ENCODE results near the gene CD96.
"Not testable (repeated sequence)": the region's sequence is repeated elsewhere in the genome, so short reads cannot be mapped to it uniquely, and the experiment has no call there.

Gene CD96

DNA sequence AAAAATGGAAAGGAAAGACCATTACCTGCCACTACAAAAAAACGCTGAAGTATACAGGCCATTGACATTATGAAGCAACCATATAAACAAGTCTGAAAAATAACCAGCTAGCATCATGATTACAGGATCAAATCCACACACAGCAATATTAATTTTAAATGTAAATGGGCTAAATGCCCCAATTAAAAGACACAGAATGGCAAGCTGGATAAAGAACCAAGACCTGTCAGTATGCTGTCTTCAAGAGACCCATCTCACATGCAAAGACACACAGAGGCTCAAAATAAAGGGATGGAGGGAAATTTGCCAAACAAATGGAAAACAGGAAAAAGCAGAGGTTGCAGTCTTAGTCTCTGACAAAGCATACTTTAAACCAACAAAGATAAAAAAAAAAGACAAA, 87.0 kb downstream of the CD96 start:
- DNase-seq: not testable (repeated sequence)

DNA sequence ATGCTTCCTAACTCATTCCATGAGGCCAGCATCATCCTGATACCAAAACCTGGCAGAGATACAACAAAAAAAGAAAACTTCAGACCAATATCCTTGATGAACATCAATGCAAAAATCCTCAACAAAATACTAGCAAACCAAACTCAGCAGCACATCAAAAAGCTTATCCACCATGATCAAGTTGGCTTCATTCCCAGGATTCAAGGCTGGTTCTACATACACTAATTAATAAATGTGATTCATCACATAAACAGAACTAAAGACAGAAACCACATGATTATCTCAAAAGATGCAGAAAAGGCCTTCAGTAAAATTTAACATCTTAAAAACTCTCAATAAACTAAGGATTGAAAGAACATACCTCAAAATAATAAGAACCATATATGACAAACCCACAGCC, 88.6 kb downstream of the CD96 start:
- not testable (repeated sequence) for DNase-seq

DNA sequence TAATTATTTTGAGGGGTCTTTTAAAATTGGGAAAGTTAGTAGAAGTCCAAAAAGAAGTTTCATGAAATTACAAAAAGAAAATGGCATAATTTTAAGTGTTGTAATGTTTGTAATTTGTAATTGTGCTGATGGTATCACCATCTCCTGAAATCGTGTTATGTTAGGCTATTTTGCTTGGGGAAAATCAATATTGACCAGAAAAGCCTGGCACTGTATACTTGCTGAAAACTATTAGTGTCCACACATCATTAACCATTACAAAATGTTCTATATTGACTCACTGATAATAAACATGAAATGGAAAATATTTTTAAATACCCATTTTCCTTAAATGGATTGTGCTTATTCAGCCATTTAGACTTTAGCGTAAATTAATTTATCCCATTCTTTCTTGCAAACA, 93.4 kb downstream of the CD96 start:
- no peak for DNase-seq

GRCh38 chr3:111636366-111636885, 94.4 kb downstream of the CD96 start:
- no peak for DNase-seq

DNA sequence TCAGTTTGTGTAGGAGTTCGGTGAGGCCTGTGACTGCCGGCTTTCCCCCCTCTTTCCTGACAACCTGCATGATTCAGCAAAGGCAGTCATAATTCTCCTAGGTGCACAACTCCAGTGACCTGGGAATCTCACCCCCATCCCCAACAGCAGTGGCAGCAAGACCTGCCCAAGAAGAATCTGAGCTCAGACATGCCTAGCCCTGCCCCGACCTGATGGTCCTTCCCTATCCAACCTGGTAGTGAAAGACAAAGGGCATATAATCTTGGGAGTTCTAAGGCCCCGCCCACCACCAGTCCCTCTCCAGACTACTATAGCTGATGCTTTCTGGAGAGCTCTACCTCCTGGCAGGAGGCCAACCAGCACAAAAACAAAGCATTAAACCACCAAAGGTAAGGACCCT, 97.3 kb downstream of the CD96 start:
- DNase-seq: no peak

GRCh38 chr3:111648991-111649579, 107.1 kb downstream of the CD96 start:
- DNase-seq: no peak

GRCh38 chr3:111650378-111651275, 108.6 kb downstream of the CD96 start:
- DNase-seq: no peak

DNA sequence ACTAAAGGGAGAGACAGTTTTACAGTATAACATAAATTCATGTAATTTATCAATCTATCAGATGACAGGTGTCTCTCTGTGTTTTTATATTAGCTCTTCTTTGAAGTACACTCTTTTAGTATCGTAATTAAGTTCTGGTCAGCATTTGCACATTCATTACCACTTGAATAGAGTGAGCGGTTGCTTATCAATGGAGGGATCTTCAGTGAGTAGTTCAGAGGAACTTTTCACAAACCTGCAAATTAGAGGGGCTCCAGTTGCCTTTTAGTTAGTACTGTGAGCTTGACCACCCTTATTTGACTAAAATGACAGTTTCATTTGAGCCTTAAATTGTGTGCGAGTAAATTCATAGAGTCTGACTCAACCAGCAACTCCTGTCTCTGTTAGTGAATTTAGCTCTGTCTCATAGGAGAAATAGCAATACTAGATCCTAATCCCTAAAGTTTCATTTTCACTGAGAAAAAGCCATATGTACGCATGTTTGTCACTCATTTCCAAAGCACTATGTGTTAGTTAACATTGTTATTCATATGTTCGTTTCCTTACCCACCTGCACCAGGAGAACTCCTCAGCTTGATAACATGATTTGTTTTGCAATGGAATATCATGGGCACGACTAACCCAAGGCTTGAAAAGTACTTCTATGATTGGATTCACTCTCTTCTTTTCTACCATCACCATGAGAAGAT, 110.6 kb downstream of the CD96 start:
- DNase-seq: no peak

DNA sequence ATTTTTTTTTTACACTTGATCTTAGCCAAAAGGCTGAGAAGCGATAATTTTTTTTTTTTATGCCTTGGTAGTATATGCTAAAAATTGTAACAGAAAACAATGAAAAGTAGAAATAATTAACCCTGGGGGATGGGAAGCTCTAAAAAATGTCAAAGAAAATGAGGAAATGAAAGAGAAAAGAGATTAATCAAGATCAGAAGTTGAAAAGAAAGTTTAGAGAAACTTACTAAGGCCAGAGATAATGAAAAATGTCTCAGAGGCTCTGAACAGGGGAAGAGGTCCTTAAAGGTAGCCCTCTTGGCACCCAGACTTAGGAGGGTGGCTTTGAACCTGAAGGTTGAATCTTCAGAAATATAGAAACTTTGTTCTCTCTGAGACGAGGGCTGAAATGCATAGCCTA, 111.8 kb downstream of the CD96 start:
- DNase-seq: no peak

DNA sequence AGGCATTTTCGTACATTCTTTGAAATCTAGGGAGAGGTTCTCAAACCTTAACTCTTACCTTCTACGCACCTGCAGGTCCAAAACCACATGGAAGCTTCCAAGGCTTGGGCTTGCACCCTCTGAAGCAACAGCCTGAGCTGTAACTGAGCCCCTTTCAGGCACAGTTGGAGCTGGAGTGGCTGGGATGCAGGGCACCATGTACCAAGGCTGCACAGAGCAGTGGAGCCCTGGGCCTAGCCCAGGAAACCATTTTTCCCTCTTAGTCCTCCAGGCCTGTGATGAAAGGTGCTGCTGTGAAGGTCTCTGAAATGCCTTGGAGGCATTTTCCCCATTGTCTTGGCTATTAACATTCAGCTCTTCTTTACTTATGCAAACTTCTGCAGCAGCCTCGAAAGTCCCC, 120.0 kb downstream of the CD96 start:
- no peak for DNase-seq

DNA sequence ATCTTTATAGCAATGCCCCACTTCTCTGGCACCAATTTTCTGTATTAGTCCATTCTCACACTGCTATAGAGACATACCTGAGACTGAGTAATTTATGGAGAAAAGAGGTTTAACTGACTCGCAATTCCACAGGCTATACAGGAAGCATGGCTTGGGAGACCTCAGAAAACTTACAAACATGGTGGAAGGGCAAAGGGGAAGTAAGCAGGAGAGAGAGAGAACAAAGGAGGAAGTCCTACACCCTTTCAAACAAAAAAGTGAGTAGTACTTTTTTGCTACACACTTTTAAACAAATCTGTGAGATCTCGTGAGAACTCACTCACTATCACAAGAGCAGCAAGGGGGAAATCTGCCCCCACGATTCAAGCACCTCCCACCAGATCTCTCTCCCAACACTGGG, 120.9 kb downstream of the CD96 start:
- no peak for DNase-seq

DNA sequence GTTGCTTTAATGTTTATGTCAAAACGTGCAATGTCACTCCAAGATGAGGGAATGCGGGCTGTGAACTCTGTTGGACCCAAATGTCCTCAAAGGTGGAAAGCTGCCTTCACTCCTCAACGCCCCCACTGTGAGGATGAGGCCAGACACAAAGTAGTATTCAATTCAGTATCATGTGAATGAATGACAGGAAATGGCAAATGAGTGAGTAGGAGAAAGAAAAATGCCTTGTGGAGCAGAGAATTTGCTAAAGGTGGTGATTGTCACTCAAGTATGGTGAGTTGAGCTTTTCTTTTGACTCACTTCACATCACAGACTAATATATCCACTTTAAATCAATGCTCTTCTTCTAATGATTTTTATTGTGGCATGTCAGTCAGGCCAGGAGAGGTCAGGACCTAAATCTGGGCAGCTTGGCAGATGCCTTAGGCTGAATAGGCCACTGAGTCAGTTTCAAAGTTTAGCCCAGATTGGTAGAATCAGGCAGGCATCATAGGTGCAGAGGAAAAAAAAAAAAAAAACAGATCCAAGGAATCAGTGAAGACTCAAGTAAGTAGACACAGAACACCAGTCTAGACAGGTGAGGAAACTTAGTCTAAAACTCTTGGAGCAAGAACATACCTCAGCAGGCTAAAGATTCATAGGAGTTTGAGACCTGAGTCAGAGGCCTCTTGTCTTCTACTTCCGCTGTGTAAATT, 124.2 kb downstream of the CD96 start:
- no peak for DNase-seq

- no peak for DNase-seq
These were observed 125.2 kb downstream of the CD96 start for GRCh38 chr3:111667170-111667569.

DNA sequence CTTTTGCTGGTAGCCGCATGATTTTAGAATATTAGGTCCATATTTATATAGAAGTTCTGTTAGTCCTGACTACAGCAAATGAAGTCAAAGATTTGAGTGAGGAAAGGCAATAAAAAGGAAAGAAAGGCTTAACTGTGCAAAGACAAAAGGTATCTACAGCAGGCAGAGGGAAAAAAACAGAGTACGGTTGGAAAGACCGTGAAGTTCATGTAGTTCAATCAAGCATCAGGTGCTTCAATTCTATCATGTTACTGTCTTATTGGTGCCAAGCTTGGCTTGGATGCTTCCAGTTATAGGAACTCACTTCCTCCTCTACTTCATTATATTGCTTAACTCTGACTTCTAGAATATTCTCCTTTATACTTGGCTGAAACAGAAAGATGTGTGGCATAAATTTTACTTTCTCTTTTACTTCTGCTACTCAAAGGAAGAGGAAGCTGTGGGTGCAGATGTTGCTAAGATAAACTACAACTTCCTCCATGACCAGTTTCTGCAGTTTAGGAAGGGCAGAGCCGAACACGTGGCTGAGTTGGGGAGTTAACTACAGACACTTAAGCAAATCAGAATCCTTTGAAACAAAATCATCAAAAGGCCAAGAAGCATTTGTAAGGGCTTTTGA, 125.7 kb downstream of the CD96 start:
- no peak for DNase-seq

DNA sequence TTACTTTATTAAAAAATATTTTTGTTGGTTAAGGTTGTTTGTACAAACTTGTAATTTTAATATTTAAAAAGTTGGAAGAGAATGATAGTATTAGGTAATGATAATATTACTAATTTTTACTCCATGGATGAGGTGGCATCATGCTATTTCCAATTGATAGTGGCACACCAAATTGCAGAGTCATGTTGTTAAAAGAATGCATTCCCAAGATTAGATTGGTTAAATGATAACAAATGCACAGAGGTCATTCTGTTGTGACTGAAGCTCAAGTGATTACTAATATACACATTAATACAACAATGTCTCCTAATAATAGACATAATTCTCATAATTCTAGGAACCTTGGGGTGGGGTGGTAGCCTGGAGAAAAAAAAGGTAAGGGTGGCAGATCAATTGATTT, 126.3 kb downstream of the CD96 start:
- DNase-seq: no peak

DNA sequence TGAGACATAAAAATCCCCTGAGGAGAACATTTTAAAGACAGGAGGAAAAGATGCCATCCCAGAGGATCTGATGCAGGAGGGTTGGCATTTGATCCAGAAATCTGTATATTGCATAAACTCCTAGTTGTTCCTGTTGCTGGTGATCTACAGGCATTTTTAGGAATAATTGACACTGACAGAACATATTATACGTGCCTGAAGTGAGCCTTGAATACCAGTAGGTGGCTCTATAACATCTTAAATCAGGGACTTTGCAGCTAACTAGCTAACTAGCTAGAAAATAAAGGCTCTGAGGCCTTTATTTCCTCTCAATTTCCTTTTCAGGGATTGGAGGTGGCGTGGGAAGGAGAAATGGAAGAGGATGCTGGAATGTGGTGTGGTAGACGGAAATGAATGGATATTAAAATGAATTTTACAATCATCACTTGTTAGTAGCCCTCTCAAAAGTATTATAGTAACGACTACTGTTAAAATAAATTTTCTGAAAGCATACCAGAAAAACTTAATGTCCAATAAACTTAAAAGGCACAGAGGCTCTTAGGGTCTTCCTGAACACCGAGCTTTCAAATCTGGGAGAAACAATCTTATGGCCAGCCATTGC, 127.0 kb downstream of the CD96 start:
- DNase-seq: peak; percentile 18

DNA sequence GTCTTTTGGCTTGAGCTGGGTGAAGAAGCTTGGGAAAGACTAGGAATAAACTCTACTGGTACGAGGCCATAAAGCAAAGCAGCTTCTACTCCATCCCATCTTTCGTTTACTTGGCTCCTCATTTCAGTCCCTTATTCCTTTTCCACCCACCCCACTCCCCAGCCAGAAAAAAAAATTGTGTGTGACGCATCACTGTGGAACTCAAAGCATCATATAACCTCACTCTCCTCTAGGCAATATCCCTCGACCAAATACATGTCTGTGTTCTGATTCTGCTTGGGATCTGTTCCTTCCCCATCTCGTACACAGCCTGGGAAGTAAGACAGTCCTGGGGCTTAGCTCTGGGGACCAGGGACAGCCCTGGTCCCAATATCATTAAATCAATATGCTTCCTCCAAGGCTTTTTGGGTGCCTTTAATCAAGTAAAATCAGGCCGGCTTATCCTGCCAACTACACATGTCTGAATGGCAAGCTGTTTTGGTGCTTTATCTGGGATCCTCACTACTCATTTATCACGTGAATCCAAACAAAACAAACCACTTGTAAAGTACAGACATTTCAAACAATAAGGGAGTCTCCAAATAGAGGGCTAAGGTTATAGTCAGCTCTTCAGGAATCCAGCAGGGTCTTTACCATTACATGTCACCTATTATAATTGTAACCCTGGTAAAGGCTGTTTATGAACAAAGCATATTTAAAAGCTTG, 128.1 kb downstream of the CD96 start:
- no peak for DNase-seq

DNA sequence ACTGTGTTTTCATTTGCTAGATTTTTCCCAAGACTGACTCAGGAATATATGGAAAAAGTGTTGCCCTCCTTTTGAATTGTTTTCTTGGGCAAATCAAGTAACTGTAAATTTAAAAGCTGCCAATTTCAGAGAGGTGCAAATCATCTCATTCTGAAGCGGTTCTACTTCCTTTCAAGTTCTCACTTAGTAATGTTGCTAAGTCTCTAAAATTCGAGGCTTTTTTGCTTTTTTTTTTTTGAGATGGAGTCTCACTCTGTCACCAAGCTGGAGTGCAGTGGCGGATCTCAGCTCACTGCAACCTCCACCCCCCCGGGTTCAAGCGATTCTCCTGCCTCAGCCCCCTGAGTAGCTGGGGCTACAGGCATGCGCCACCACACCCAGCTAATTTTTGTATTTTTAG, 130.5 kb downstream of the CD96 start:
- DNase-seq: not testable (repeated sequence)

DNA sequence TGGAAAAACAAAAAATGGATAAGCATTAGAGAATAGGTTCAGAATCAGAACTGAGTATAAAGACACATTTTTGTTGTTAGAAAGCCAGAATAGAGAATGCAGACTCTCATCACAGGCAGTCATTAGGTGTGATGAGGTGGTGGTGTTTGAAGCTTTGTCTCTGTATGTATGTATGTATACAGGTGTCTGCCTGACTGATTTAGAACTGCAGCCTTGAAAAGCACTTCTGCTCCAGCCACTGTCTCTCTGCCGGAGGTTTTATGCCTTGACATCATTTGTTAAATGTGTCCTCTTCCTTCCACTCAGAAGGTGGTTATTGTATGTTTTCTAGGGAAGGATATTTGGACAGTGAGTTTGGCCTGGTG, 133.8 kb downstream of the CD96 start:
- DNase-seq: no peak

GRCh38 chr3:111676211-111677006, 134.4 kb downstream of the CD96 start:
- DNase-seq: peak; percentile 9

DNA sequence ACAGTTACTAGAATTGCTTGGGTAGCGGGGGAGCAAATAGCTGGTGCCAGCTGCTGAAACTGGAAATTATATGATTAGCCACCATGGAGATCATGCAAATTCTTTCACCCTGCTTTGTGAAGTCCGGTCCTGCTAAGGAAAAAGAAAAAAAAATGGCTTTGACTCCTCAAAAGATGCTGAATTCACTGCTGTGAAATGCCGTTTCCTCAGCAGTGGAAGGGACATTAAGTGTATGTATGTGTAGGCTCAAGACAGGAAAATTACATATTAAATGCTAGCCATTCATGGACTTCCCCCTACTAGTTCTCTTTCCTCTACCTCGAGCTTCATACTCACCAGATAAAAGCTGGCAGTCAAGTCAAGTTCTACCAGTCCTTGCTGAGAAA, 135.0 kb downstream of the CD96 start:
- DNase-seq: no peak
